NB4 (cell line): ENCODE data around the gene TCF25.

Experiments used
- CTCF ChIP-seq: IDR thresholded peaks from one replicate; pipeline ENCODE4 v1.5.1; 2012; ENCODE audit warnings: low read depth, low read length
- POLR2A ChIP-seq: IDR thresholded peaks from 2 replicates; pipeline ENCODE4 v1.6.1; 2011; ENCODE audit warnings: mild to moderate bottlenecking; ENCODE audit not compliant: insufficient read length; ENCODE audit errors: extremely low read depth

- TF ChIP-seq POLR2A (no peak), CTCF (no peak)
Measured at GRCh38 chr16:89898201-89898967, 25.0 kb downstream of the TCF25 start.
